Adrenal gland (tissue), 12 donors: Measurements from ENCODE around the gene NUP155. TPM values are rescaled to one million over a fixed set of nuclear protein-coding genes. Genes with fewer than 3 reads are reported as not detected.
"Not testable (repeated sequence)": the region's sequence is repeated elsewhere in the genome, so short reads cannot be mapped to it uniquely, and the experiment has no call there.

Experiments
- DNase-seq, 7 donors: peaks; one replicate each; pipeline ENCODE4 v3.0.0-alpha.2; 2019 to 2020
- H3K27ac ChIP-seq, 5 donors: fragments of 200-600 bp; sonication (generic) in 4 of 5; 1 replicate in 3 of 5; 2 replicates in 2 of 5; pipeline versions ENCODE4 v1.5.1 to v1.8.0; 2016 to 2020; ENCODE audit warnings: mild to moderate bottlenecking in 1 of 5
- H3K27me3 ChIP-seq: fragments of 200-600 bp; 2 replicates; pipeline ENCODE4 v1.8.0; 2021
- H3K36me3 ChIP-seq, 2 donors: fragments of 200-600 bp; replicated peaks in 1 of 2; 1 replicate in 1 of 2; 2 replicates in 1 of 2; pipeline versions ENCODE4 v1.5.1 to v1.8.0; 2018 to 2022
- H3K4me1 ChIP-seq, 2 donors: fragments of 200-600 bp; replicated peaks in 1 of 2; 1 replicate in 1 of 2; 2 replicates in 1 of 2; pipeline versions ENCODE4 v1.5.1 to v1.8.0; 2018 to 2021
- H3K4me3 ChIP-seq, 4 donors: fragments of 200-600 bp; sonication (generic) in 3 of 4; one replicate each; pipeline ENCODE4 v1.5.1; 2016 to 2018
- H3K9me3 ChIP-seq, 3 donors: fragments of 200-600 bp; sonication (generic) in 1 of 3; replicated peaks in 1 of 3; 1 replicate in 2 of 3; 2 replicates in 1 of 3; pipeline versions ENCODE4 v1.5.1 to v1.8.0; 2016 to 2021
- CTCF ChIP-seq, 6 experiments: fragments of 450-650 bp in 4 of 6; fragments of 200-600 bp in 2 of 6; sonication (generic) in 1 of 6; IDR thresholded peaks; 1 replicate in 5 of 6; 2 replicates in 1 of 6; pipeline versions ENCODE4 v1.5.1 to v1.8.0; 2016 to 2021; ENCODE audit warnings: antibody characterized with exemption in 6 of 6, mild to moderate bottlenecking in 2 of 6, moderate library complexity in 1 of 6
- POLR2A ChIP-seq, 2 donors: fragments of 450-650 bp; IDR thresholded peaks; one replicate each; pipeline ENCODE4 v1.6.1; 2017; ENCODE audit warnings: antibody characterized with exemption in 2 of 2, mild to moderate bottlenecking in 2 of 2, moderate library complexity in 1 of 2
- WGBS, 4 donors: extraction: QIAGEN DNeasy Blood & Tissue Kit in 2 of 4; methylation state at CpG; one replicate each; pipeline versions ENCODE4 v1.1.5 to v1.1.7; 2013 to 2017; 5-methylcytosine and 5-hydroxymethylcytosine counted together
- intact Hi-C, 2 donors: fragments of 100-400 bp; cut with DNase I; formaldehyde crosslinking; loops; one replicate each; pipeline versions ENCODE4 v1.14.1 to v1.15.0; 2022 to 2023
- polyA plus RNA-seq, 3 donors: library from polyadenylated mRNA; stranded (reverse); fragments of 200-250 nt in 2 of 3; fragments of 350-450 nt in 1 of 3; fragmentation: Illumina TruSeq in 1 of 3; extraction: RNeasy Lipid Tissue Mini Kit (QIAGEN cat#74804) in 1 of 3; gene quantifications; one replicate each; pipeline ENCODE4 v1.2.3, GENCODE V29; 2013 to 2014
- total RNA-seq, 9 donors: library from RNA; depleted of rRNA in 4 of 9; stranded (reverse); fragments of >200 nt in 4 of 9; fragments of 120-200 nt in 1 of 9; fragmentation: NEBNext Ultra II Directional in 1 of 9; extraction: Animal tissue kit (Norgen Biotek cat#: 25700) in 1 of 9; gene quantifications; one replicate each; pipeline versions ENCODE4 v1.1.0 to v1.2.4, GENCODE V29; 2013 to 2023
- donor health status: healthy with polysubstance abuse.
- donor health status: Bipolar disorder and iron deficiency.
- donor health status: DM: yes; HTN: yes; CAD: no.
- donor health status: DM: no; HTN: no; CAD: no.
- donor health status: DM: no; HTN: no; CAD: no.
- donor health status: DM: yes; HTN: yes; CAD: no.

Gene NUP155
- total and polyA plus RNA-seq, 12 donors, result 2.3 to 28.9 (median 19.0) TPM

- no peaks in the 10 kb centered on the region for H3K4me1 ChIP-seq
- H3K27ac ChIP-seq, result no peak overlapping the region
- 87 to 94% (median 88%) methylated on average over 4 of the region's 4 CpGs for WGBS, 4 donors
- no peaks in the 10 kb centered on the region for H3K9me3 ChIP-seq
- no peak overlapping the region for H3K4me3 ChIP-seq
- DNase-seq, result no peak
- peaks cover 0 to 23% of the 10 kb centered on the region in 2 donors for H3K36me3 ChIP-seq
- H3K27me3 ChIP-seq, result no peaks in the 10 kb centered on the region
- TF ChIP-seq CTCF (IDR thresholded peaks at IDR 0.05), result no peak
- no peak for TF ChIP-seq POLR2A (IDR thresholded peaks at IDR 0.05)
- intact Hi-C loops, result no loop called here
Observed at GRCh38 chr5:37400501-37400900, 29.6 kb upstream of the NUP155 start.

- no peaks in the 10 kb centered on the region for H3K9me3 ChIP-seq
- TF ChIP-seq POLR2A (IDR thresholded peaks at IDR 0.05) (no peak), CTCF (IDR thresholded peaks at IDR 0.05) (no peak)
- H3K4me3 ChIP-seq, result no peak overlapping the region
- H3K36me3 ChIP-seq, result peaks cover 0 to 48% of the 10 kb centered on the region in 2 donors
- no peak for DNase-seq
- H3K27ac ChIP-seq, result no peak overlapping the region
- no peaks in the 10 kb centered on the region for H3K27me3 ChIP-seq
- intact Hi-C loops, result no loop called here
- no peaks in the 10 kb centered on the region for H3K4me1 ChIP-seq
- 77 to 88% (median 83%) methylated on average over 5 of the region's 5 CpGs for WGBS, 4 donors
Observed at GRCh38 chr5:37396352-37396751, 25.4 kb upstream of the NUP155 start.

GRCh38 chr5:37391591-37391990, 20.7 kb upstream of the NUP155 start:
- H3K36me3 ChIP-seq, result peaks cover 0 to 35% of the 10 kb centered on the region in 2 donors
- no peak for DNase-seq
- 77 to 86% (median 83%) methylated on average over 3 of the region's 3 CpGs for WGBS, 4 donors

GRCh38 chr5:37379100-37379628, 8.3 kb upstream of the NUP155 start, which contains the start of gene WDR70:
Gene WDR70, plus strand, starts transcription at chr5:37379318. Its CDS starts 50 bp downstream, at chr5:37379368.
- peak; percentile 47 to 64 (median 55) for TF ChIP-seq CTCF (IDR thresholded peaks at IDR 0.05)
- peak; percentile 44 to 65 for TF ChIP-seq POLR2A (IDR thresholded peaks at IDR 0.05)
- H3K27me3 ChIP-seq, H3K9me3 ChIP-seq, intact Hi-C loops: not testable (repeated sequence)
- WGBS, 4 donors, result 0 to 1% (median 0%) methylated on average over 20 to 39 of the region's 39 CpGs
- DNase-seq, result peak; percentile 83 to 92 (median 88)
- peaks cover 0 to 23% of the 10 kb centered on the region in 2 donors for H3K36me3 ChIP-seq
- peak within 1 kb of the TSS; percentile 5 to 90 (median 78) for H3K4me3 ChIP-seq
- peaks cover 0 to 11% of the 10 kb centered on the region in 2 donors for H3K4me1 ChIP-seq
- peak within 1 kb of the TSS in 3 of 5 donors; percentile 38 to 84 (median 64) for H3K27ac ChIP-seq

More at GRCh38 chr5:37391591-37391990, 20.7 kb upstream of the NUP155 start:
- Histone ChIP-seq H3K9me3 (no peaks in the 10 kb centered on the region), H3K27me3 (no peaks in the 10 kb centered on the region), H3K4me3 (no peak overlapping the region), H3K4me1 (no peaks in the 10 kb centered on the region), H3K27ac (no peak overlapping the region)
- intact Hi-C loops, result no loop called here
- TF ChIP-seq CTCF (IDR thresholded peaks at IDR 0.05) (no peak), POLR2A (IDR thresholded peaks at IDR 0.05) (no peak)

GRCh38 chr5:37378066-37378465, 7.2 kb upstream of the NUP155 start:
- H3K9me3 ChIP-seq, H3K27me3 ChIP-seq, H3K4me3 ChIP-seq, H3K27ac ChIP-seq, intact Hi-C loops: not testable (repeated sequence)
- WGBS, 4 donors, result 91 to 95% (median 93%) methylated on average over 11 to 12 of the region's 12 CpGs
- peaks cover 0 to 11% of the 10 kb centered on the region in 2 donors for H3K4me1 ChIP-seq
- peak in 1 of 7 donors; percentile 46 for DNase-seq
- H3K36me3 ChIP-seq, result peaks cover 0 to 12% of the 10 kb centered on the region in 2 donors
